Activated naive CD8-positive, alpha-beta T cell (primary cell): Measurements from ENCODE around the gene TMEM243.
"Not testable (repeated sequence)": the region's sequence is repeated elsewhere in the genome, so short reads cannot be mapped to it uniquely, and the experiment has no call there.

Experiments used
- H3K27ac Mint-ChIP-seq: one replicate; pipeline ENCODE4 v1.8.0; 2021; ENCODE audit warnings: mixed read lengths
- H3K27me3 Mint-ChIP-seq: one replicate; pipeline ENCODE4 v1.8.0; 2021; ENCODE audit warnings: mixed read lengths
- H3K36me3 Mint-ChIP-seq: one replicate; pipeline ENCODE4 v1.8.0; 2021; ENCODE audit warnings: mixed read lengths
- H3K4me1 Mint-ChIP-seq: one replicate; pipeline ENCODE4 v1.8.0; 2021; ENCODE audit warnings: low read depth, mixed read lengths
- H3K4me3 Mint-ChIP-seq: one replicate; pipeline ENCODE4 v1.8.0; 2021; ENCODE audit warnings: mild to moderate bottlenecking, mixed read lengths
- H3K9me3 Mint-ChIP-seq: one replicate; pipeline ENCODE4 v1.8.0; 2021; ENCODE audit warnings: low read depth, mixed read lengths

Gene TMEM243

DNA sequence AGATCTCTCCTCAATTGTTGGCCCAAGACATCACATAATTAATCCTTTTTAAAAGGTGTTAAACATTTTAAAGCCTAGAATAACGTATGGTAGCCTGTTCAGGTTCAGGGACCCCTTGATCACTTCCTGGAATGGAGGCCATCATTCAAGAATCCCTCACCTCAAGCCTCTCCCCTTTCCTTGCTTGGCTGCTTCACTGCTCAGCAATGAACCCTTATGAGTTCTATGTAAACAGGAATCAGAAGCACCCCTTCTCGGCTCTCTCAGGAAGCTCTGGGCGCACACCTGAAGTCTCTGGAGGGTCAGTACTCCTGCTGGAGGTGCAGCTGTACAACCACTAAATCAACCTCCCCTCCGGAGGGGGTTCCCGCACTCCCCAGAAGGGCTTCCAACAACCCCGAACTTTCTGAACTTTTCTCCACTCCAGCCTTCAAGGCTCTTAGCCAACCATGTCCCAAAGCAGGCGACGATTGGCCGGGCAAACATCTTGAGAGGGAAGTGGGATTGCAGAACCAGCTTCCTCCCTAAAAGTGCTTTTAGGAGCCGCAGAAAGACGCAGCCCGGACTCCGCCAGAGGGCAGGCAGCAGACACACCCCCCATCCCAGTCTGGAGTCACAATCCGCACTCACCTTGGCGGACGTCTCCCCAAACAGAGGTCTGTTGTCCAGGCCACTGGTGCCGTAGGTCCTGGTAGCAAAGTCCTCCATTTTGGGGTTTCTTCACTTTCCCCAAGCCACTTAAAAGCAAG lies 562 bp downstream of the TMEM243 start:
- H3K4me3 Mint-ChIP-seq, result peak overlapping the region; percentile 97
- H3K27me3 Mint-ChIP-seq, result no peaks in the 10 kb centered on the region
- H3K4me1 Mint-ChIP-seq, result peaks cover 51% of the 10 kb centered on the region
- peaks cover 5% of the 10 kb centered on the region for H3K36me3 Mint-ChIP-seq
- peak overlapping the region; percentile 98 for H3K27ac Mint-ChIP-seq
- no peaks in the 10 kb centered on the region for H3K9me3 Mint-ChIP-seq

DNA sequence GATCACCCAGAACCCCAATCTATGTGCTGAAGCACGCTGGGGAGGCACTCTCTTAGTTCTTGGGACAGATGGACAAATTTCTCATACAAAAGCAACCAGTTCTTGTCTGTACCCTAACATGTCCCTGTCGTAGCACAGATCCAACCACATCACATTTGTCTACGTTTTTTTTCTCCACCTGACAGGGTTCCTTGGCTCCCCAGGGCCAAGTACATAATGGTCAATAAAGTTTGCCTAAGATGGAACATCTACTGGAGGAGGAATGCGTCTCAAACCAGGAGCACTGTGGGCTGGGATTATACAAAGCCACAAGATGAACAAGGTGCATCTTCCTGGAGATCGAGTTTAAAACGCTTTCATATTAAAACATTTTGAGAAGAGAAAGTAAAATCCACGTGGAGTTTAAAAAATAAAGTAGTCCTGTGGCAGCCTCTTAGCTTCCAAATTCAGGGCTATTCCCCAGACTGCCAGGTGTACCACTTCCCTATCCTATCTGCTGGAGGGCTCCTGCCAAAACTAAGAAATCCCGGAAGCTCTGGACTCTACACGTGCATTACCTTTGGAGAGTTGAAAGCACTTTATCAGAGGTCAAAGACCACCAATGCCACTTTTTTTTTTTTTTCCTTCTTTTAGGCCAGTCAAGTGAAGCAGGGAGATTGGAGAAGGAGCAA lies 1.4 kb downstream of the TMEM243 start:
- Mint-ChIP-seq H3K27ac (peak overlapping the region; percentile 98), H3K36me3 (peaks cover 8% of the 10 kb centered on the region), H3K9me3 (no peaks in the 10 kb centered on the region), H3K4me3 (peak overlapping the region; percentile 97), H3K27me3 (no peaks in the 10 kb centered on the region), H3K4me1 (peaks cover 60% of the 10 kb centered on the region)

DNA sequence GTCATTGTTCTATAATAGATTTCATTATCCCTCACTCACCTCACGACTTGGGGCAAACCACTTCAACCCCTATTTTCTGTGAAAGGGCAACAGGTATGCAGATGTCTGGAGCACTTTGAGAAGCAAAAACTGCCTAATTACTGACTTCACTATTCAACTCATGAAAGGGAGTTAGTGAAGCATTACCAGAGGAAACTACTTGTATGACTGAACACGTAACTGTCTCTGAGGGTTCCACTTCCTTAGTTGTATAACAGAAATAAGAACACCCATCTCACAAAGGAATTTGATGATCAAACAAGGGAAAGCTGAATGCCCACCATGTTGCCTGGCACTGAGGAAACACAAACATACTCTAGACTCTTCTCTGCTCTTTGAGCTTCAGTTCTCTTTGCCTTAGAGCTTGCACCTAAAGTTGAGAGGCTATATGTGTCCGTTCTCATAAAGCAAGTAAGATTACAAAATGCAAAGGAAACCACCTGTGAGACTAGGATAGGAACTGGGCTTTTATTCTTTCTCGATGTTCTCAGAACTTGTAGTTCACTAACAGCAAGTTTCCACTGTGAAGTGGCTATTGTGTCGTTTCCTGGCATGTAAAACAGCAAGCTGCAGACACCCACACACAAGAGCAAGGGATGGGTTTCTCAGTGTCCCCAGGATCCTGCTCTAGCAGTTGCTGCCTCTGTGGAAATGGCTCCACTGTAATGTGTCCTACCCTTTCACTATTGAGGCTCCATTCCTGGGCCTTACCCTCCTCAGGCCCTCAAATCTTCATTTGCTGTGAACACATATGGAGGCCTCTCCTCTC lies 2.6 kb downstream of the TMEM243 start:
- Mint-ChIP-seq H3K27ac (peak overlapping the region; percentile 98), H3K4me1 (peaks cover 72% of the 10 kb centered on the region), H3K4me3 (peak overlapping the region; percentile 97), H3K9me3 (no peaks in the 10 kb centered on the region), H3K36me3 (peaks cover 8% of the 10 kb centered on the region), H3K27me3 (no peaks in the 10 kb centered on the region)

DNA sequence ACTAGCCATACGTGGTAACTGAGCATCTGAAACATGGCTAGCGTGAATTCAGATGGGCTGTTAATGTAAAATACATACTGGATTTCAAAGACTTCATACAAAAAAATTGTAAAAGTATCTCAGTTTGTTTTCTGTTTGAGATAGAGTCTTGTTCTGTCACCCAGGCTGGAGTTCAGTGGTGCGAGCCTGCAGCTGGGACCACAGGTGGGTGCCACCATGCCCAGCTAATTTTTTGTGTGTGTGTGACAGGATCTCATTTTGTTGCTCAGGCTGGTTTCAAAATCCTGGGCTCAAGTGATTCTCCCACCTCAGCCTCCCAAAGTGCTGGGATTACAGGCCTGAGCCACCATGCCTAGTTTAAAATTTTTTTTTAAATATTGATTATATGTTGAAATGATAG lies 4.5 kb downstream of the TMEM243 start:
- H3K9me3 Mint-ChIP-seq, result no peaks in the 10 kb centered on the region
- H3K4me3 Mint-ChIP-seq, result no peak overlapping the region
- H3K4me1 Mint-ChIP-seq, result peaks cover 80% of the 10 kb centered on the region
- no peaks in the 10 kb centered on the region for H3K27me3 Mint-ChIP-seq
- H3K27ac Mint-ChIP-seq, result peak overlapping the region; percentile 97
- H3K36me3 Mint-ChIP-seq, result peaks cover 10% of the 10 kb centered on the region

DNA sequence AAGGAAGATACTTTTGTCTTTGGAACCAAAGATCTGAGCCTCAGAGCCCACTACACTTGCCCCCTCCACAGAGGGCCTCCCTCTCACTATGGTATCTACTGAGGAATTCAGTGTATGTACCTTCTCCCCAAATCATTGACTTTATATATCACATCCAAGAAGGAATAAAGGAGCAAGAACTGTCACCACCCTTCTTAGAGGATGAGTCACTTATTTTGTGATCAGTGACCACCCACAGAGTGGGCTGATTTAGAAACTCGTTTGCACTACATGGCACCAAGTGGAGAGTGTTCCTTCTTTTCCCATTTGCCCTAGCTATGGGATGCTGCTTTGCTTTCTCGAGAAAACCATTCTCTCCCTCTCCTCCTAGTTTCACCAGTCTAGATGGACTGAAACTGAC lies 5.7 kb downstream of the TMEM243 start:
- Mint-ChIP-seq H3K27ac (peak overlapping the region; percentile 97), H3K4me3 (peak overlapping the region; percentile 84), H3K27me3 (no peaks in the 10 kb centered on the region), H3K36me3 (peaks cover 16% of the 10 kb centered on the region), H3K9me3 (no peaks in the 10 kb centered on the region), H3K4me1 (peaks cover 90% of the 10 kb centered on the region)

DNA sequence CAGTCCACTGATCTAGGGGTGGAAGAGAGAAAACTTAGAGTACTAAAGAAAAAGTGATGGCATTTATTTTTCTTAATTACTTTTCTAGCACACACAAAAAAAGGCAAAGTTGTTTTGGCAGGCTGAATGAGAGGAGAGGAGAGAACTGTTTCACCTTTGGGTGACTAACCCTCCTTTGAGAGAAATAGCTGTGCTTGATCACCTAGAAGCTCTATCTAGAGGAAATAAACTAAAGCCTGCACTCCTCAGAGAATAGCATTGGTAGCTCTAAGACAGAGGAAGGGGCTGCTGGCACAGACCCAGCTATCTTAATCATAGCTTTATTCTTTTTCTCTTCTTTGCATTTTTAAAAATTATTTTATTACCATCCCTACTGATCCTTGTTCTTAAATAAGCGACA lies 6.3 kb downstream of the TMEM243 start:
- no peaks in the 10 kb centered on the region for H3K9me3 Mint-ChIP-seq
- peaks cover 18% of the 10 kb centered on the region for H3K36me3 Mint-ChIP-seq
- H3K4me3 Mint-ChIP-seq, result peak overlapping the region; percentile 84
- H3K4me1 Mint-ChIP-seq, result peaks cover 91% of the 10 kb centered on the region
- peak overlapping the region; percentile 97 for H3K27ac Mint-ChIP-seq
- H3K27me3 Mint-ChIP-seq, result no peaks in the 10 kb centered on the region

DNA sequence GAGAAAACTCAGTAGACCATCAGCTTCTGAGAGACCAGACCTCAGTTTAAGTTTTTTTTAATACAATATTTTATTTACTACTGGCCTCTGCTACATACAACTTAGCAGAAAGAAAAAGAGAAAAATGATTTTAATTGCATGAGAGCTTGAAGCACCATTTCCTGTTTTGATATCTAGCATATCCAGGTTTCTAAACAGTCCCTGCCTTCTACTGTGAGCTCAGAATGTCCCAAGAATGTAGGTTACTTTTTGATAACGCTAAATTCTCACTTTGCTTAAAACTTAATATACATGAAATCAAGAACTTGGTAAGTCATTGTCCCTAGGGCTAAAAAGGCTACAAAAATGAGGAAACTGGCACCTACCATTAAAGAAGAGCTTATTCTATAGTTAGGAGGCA lies 7.0 kb downstream of the TMEM243 start:
- peaks cover 93% of the 10 kb centered on the region for H3K4me1 Mint-ChIP-seq
- H3K4me3 Mint-ChIP-seq, result peak overlapping the region; percentile 84
- H3K36me3 Mint-ChIP-seq, result peaks cover 25% of the 10 kb centered on the region
- H3K27me3 Mint-ChIP-seq, result no peaks in the 10 kb centered on the region
- no peaks in the 10 kb centered on the region for H3K9me3 Mint-ChIP-seq
- peak overlapping the region; percentile 97 for H3K27ac Mint-ChIP-seq

DNA sequence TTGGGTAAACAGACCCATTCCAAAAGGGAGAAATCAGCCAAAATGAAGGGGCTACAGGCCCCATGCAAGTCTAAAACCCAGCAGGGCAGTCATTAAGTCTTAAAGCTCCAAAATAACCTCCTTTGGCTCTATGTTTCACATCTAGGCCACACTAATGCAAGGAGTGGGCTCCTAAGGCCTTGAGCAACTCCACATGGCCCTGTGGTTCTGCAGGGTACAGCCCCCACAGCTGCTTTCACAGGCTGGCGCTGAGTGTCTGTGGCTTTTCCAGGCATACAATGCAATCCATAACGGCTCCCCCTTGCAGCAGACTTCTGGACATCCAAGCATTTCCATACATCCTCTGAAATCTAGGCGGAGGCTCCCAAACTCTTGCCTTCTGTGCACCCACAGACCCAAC lies 9.0 kb downstream of the TMEM243 start:
- Mint-ChIP-seq H3K4me3 (peak overlapping the region; percentile 24), H3K27me3 (no peaks in the 10 kb centered on the region), H3K36me3 (peaks cover 34% of the 10 kb centered on the region), H3K27ac (peak overlapping the region; percentile 97), H3K9me3 (peaks cover 3% of the 10 kb centered on the region), H3K4me1 (peaks cover 84% of the 10 kb centered on the region)

DNA sequence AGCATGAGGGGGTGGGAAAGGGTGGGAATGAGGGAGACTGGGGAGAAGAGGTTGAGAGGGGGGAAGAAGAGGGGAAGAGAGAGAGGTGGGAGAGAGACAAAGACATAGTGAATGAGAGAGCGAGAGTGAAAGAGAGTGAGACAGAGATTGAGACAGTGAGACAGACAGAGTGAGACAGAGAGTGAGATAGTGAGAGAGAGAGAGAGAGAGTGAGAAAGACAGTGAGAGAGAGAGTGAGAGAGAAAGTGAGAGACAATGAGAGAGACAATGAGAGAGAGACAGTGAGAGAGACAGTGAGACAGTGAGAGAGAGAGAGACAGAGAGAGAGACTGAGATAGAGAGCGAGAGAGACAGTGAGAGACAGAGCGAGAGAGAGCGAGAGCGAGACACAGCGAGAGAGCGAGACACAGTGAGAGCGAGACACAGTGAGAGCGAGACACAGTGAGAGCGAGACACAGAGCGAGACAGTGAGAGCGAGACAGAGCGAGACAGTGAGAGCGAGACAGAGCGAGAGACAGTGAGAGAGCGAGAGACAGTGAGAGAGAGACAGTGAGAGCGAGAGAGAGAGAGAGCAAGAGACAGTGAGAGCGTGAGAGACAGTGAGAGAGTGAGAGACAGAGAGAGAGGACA lies 10.1 kb downstream of the TMEM243 start:
- Mint-ChIP-seq H3K4me1 (peaks cover 76% of the 10 kb centered on the region), H3K9me3 (peaks cover 3% of the 10 kb centered on the region), H3K27me3 (no peaks in the 10 kb centered on the region), H3K36me3 (peaks cover 36% of the 10 kb centered on the region), H3K27ac (peak overlapping the region; percentile 88), H3K4me3 (peak overlapping the region; percentile 73)

DNA sequence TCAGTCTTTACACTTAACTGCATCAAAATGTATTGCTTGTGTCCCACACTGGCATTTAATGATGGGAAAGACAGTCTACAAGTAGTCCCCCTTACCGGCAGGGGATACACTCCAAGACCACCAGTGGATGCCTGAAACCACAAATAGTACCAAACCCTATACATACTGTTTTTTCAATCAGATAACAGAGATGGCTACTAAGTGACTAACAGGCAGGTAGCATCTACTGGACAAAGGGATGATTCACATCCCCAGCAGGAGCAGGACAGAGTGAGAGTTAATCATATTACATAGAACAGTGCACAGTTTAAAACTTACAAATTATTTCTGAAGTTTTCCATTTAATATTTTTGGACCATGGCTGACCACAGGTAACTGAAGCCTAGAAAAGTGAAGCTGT lies 13.2 kb downstream of the TMEM243 start:
- H3K4me1 Mint-ChIP-seq, result peaks cover 72% of the 10 kb centered on the region
- H3K27me3 Mint-ChIP-seq, result no peaks in the 10 kb centered on the region
- peaks cover 50% of the 10 kb centered on the region for H3K36me3 Mint-ChIP-seq
- peak overlapping the region; percentile 71 for H3K27ac Mint-ChIP-seq
- H3K4me3 Mint-ChIP-seq, result no peak overlapping the region
- peaks cover 13% of the 10 kb centered on the region for H3K9me3 Mint-ChIP-seq

DNA sequence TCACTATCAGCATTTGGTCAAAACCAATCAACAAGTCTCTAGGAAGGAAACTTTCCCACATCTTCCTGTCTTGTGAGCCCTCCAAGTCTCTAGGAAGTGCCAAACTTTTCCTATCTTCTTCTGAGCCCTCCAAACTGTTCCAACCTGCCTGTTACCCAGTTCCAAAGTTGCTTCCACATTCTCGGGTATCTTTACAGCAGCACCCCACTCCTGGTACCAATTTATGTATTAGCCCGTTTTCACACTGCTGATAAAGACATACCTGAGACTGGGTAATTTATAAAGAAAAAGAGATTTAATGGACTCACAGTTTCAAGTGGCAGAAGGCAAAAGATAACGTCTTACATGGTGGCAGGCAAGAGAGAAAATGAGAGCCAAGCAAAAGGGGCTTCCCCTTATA lies 13.8 kb downstream of the TMEM243 start:
- Mint-ChIP-seq H3K36me3 (peaks cover 50% of the 10 kb centered on the region), H3K4me1 (peaks cover 72% of the 10 kb centered on the region), H3K27ac (peak overlapping the region; percentile 71), H3K9me3 (peaks cover 13% of the 10 kb centered on the region)
- not testable (repeated sequence) for H3K27me3 Mint-ChIP-seq, H3K4me3 Mint-ChIP-seq

DNA sequence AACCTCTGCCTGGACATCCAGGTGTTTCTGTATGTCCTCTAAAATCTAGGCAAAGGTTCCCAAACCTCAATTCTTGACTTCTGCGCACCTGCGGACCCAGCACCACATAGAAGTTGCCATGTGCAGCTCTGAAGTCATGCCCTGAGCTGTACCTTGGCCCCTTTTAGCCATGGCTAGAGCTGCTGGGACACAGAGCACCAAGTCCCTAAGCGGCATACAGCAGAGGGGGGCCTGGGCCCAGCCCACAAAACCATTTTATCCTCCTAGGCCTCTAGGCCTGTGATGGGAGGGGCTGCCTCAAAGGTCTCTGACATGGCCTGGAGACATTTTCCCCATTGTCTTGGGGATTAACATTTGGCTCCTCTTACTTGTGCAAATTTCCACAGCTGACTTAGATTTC lies 14.6 kb downstream of the TMEM243 start:
- Mint-ChIP-seq H3K4me1 (peaks cover 72% of the 10 kb centered on the region), H3K36me3 (peaks cover 49% of the 10 kb centered on the region), H3K9me3 (peaks cover 13% of the 10 kb centered on the region), H3K27me3 (no peaks in the 10 kb centered on the region), H3K27ac (peak overlapping the region; percentile 38), H3K4me3 (no peak overlapping the region)

DNA sequence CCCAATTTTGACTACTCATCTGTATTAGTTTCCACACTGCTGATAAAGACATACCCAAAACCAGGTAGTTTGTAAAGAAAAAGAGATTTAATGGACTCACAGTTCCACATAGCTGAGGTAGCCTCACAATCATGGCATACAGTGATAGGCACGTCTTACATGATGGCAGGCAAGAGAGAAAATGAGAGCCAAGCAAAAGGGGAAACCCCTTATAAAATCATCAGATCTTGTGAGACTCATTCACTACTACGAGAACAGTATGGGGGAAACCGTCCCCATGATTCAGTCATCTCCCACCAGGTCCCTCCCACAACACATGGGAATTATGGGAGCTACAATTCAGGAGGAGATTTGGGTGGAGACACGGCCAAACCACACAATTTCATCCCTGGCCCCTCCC lies 15.6 kb downstream of the TMEM243 start:
- H3K27me3 Mint-ChIP-seq, result not testable (repeated sequence)
- Mint-ChIP-seq H3K4me3 (peak overlapping the region; percentile 56), H3K4me1 (peaks cover 74% of the 10 kb centered on the region), H3K27ac (peak overlapping the region; percentile 89), H3K36me3 (peaks cover 51% of the 10 kb centered on the region), H3K9me3 (peaks cover 13% of the 10 kb centered on the region)

DNA sequence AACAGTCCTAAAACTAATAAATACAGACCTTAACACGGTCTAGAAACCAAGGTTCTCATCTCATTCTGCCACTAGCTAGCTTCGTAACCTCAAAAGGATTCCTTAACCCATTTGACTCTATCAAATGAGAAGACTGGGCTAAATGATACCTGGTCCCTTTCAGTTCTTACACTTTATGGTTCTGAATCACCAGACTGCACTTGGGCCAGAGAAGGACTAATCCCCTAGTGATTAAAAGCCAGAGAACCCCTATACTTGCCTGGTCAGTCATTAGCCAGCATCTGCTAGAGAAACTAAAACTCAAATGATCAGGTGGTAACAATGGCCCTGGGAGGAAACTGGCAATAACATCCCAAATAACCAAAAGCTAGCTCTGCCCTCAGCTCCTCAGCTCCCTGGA lies 16.8 kb downstream of the TMEM243 start:
- Mint-ChIP-seq H3K27me3 (no peaks in the 10 kb centered on the region), H3K27ac (peak overlapping the region; percentile 81), H3K9me3 (peaks cover 13% of the 10 kb centered on the region), H3K4me3 (no peak overlapping the region), H3K4me1 (peaks cover 73% of the 10 kb centered on the region), H3K36me3 (peaks cover 48% of the 10 kb centered on the region)

DNA sequence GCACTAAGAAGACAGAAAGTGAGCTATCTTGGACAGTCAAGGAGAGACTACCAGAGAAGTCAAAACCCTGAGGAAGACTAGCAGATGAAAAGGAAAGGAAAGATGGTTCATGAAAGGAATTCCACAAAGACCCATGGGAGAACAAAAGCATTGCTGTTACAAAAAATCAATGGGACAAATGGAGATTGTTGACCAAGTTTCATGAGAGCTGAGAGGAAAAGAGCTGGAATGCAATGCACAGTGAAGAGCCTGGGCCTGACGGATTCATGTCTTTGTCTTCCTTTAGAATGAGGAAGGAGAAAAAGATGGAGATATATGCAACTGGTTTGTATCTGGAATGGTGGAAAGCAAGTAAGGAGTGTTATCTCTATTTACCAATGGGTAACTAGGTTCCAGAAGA lies 17.3 kb downstream of the TMEM243 start:
- peaks cover 71% of the 10 kb centered on the region for H3K4me1 Mint-ChIP-seq
- H3K4me3 Mint-ChIP-seq, result peak overlapping the region; percentile 18
- no peaks in the 10 kb centered on the region for H3K27me3 Mint-ChIP-seq
- peak overlapping the region; percentile 81 for H3K27ac Mint-ChIP-seq
- H3K36me3 Mint-ChIP-seq, result peaks cover 47% of the 10 kb centered on the region
- H3K9me3 Mint-ChIP-seq, result peaks cover 13% of the 10 kb centered on the region
